NT2/D1 (cell line): ENCODE results near the gene RASSF1.

Experiments used
- DNase-seq: peaks from one replicate; pipeline ENCODE4 v3.0.0-alpha.2; 2011; ENCODE audit warnings: low read depth, low spot score
- H3K27me3 ChIP-seq: 2 replicates; pipeline ENCODE4 v1.6.0; 2011; ENCODE audit warnings: mild to moderate bottlenecking; ENCODE audit not compliant: insufficient read length, insufficient read depth
- H3K36me3 ChIP-seq: 2 replicates; pipeline ENCODE4 v1.6.1; 2011; ENCODE audit warnings: mild to moderate bottlenecking, low read length, mixed read lengths; ENCODE audit not compliant: insufficient read depth, insufficient read length
- H3K4me1 ChIP-seq: 2 replicates; pipeline ENCODE4 v1.5.1; 2011; ENCODE audit not compliant: insufficient read depth, insufficient read length
- H3K4me3 ChIP-seq: 2 replicates; pipeline ENCODE4 v1.5.1; 2011; ENCODE audit warnings: low read depth; ENCODE audit not compliant: insufficient read length
- H3K9ac ChIP-seq: 2 replicates; pipeline ENCODE4 v1.6.0; 2011; ENCODE audit warnings: low read depth; ENCODE audit not compliant: insufficient read length
- H3K9me3 ChIP-seq: 2 replicates; pipeline ENCODE4 v1.5.1; 2011; ENCODE audit warnings: mild to moderate bottlenecking, low read length; ENCODE audit not compliant: insufficient read depth
- SUZ12 ChIP-seq: IDR thresholded peaks from 2 replicates; pipeline ENCODE4 v1.6.1; 2011; ENCODE audit not compliant: insufficient read length, insufficient read depth; ENCODE audit errors: extremely low read depth
- YY1 ChIP-seq: IDR thresholded peaks from 2 replicates; pipeline ENCODE4 v1.6.1; 2011; ENCODE audit not compliant: insufficient read length, insufficient read depth
- ZNF274 ChIP-seq: IDR thresholded peaks from 2 replicates; pipeline ENCODE4 v1.6.1; 2011; ENCODE audit warnings: mild to moderate bottlenecking, low read depth, low read length

Gene RASSF1

DNA sequence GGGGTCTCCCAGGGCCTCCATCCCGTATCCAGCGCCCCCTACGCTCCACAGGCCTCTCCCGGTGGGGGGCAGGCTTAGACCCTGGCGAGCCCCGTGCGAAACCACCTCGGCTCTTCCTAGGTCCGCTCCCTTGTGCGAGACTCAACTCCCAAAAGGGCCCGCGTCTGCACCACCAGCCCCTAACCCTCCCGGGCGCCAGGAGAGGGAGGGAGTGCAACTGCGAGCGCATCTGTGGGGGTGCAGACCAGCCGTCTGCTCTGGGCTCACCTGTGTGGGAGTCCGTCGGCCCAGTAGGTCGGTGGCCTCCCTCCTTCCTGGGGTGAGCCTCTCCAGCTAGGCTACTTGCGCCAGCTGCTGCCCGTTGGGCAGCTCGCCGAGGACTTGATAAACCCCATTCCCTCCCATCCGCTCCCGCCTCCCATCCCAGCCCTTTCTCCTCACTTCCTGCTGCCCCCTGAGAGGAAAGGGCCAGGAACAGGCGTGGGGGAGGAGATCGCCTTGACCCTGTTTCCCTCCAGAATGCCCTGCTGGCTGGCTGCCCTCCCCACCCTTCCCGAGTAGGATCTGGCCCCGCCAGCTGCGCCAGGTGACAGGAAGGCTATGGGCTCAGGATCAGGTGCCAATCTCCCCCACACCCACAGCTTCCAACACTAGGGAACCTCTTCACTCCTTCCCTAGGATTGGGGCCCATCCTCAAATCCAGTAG lies 18.1 kb downstream of the RASSF1 start, which contains the start of gene HYAL2:
Gene HYAL2, minus strand, starts transcription at position 360 of the 706 bp plus-strand sequence. CDS start 2,256 bp downstream, outside the sequence.
- TF ChIP-seq SUZ12: no peak
- TF ChIP-seq ZNF274: no peak
- no peak for TF ChIP-seq YY1
- Histone ChIP-seq H3K9ac (peak within 1 kb of the TSS; percentile 99), H3K4me1 (peaks cover 49% of the 10 kb centered on the region), H3K9me3 (no peaks in the 10 kb centered on the region), H3K27me3 (no peaks in the 10 kb centered on the region), H3K36me3 (peaks cover 71% of the 10 kb centered on the region), H3K4me3 (peak within 1 kb of the TSS; percentile 87)
- no peak for DNase-seq

DNA sequence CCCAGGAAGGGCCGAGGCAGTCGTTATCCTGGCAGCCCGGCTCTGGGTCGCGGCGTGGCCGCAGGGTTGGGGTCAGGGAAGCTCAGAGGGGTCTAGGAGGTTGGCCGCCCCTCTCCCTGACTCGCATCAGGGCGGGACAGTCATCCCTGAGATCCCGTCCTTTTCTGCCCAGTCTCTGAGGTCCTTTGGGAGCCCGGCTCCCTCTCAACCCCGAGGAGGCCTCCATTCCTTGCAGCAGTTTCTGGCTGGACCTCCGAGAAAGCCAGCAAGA lies 18.6 kb downstream of the RASSF1 start:
- Histone ChIP-seq H3K9ac (peak overlapping the region; percentile 99), H3K27me3 (no peaks in the 10 kb centered on the region), H3K4me3 (peak overlapping the region; percentile 74), H3K4me1 (peaks cover 53% of the 10 kb centered on the region), H3K36me3 (peaks cover 75% of the 10 kb centered on the region), H3K9me3 (no peaks in the 10 kb centered on the region)
- TF ChIP-seq ZNF274: no peak
- no peak for TF ChIP-seq YY1
- TF ChIP-seq SUZ12: no peak
- DNase-seq: no peak

- peak; percentile 87 for DNase-seq
- TF ChIP-seq ZNF274 (no peak), YY1 (no peak), SUZ12 (no peak)
- Histone ChIP-seq H3K27me3 (no peaks in the 10 kb centered on the region), H3K4me1 (peaks cover 57% of the 10 kb centered on the region), H3K36me3 (peaks cover 73% of the 10 kb centered on the region), H3K9me3 (no peaks in the 10 kb centered on the region), H3K4me3 (peak overlapping the region; percentile 87), H3K9ac (peak overlapping the region; percentile 99)
Measured at GRCh38 chr3:50321336-50322114, 19.1 kb downstream of the RASSF1 start.

DNA sequence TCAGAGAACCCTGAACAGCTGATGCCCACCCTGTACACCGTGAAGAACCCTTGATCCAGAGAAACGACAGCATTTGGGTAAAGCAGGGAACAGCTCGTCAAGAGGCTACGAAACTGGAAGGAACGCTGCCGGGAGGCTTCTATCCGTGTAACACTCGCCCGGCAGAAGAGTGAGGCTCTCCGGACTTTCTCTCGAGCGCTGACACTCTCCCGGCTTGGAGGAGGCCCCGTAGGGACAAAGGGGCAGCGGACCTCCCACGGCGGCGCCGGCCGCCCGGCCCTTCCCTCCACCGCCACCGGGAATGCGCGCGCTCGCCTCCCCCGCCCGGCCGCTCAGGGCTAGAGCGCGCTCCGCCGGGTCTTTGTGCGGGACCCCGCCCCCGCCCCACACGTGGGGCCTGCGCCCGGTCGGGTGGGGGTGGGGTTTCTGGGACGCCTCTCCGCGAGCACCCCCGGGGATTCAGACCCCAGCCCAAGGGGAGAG lies 19.7 kb downstream of the RASSF1 start:
- DNase-seq: no peak
- no peak for TF ChIP-seq ZNF274
- no peak for TF ChIP-seq SUZ12
- TF ChIP-seq YY1: no peak
- Histone ChIP-seq H3K27me3 (no peaks in the 10 kb centered on the region), H3K9ac (peak overlapping the region; percentile 99), H3K4me3 (peak overlapping the region; percentile 87), H3K36me3 (peaks cover 73% of the 10 kb centered on the region), H3K9me3 (no peaks in the 10 kb centered on the region), H3K4me1 (peaks cover 60% of the 10 kb centered on the region)

DNA sequence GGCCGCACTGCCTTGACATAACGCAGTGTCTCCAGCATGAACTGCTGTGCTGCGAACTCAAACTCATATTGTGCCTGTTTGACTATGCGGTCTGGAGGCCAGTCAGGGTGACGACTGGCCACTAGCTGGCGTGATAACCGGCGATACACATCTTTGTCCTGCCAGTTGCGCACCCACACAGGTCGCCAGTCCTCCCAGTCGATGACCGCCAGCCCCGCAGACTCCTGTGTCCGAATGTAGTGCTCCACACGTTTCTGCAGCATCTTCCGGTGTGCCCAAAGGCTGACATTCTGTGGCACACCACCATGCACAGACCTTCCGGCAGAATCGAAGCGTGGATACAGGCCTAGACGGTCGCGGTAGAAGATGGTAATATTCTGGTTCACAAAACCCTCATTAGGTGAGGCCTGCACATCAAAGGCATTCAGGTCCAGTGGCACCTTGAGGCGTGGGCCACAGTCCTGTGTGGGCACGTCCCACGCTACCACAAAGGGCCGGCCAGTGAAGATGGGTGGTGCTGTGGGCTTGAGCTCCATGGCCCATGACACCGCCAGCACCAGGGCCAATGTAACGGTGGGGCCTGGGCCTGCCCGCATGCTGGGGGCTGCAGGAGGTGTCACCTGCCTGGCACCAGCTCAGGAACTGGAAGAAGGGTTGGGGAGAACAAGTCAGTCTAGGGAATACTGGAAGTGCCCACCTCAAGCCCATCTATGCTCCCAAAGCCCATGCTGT lies 20.6 kb downstream of the RASSF1 start:
- Histone ChIP-seq H3K4me1 (peaks cover 60% of the 10 kb centered on the region), H3K27me3 (no peaks in the 10 kb centered on the region), H3K4me3 (peak overlapping the region; percentile 87), H3K36me3 (peaks cover 71% of the 10 kb centered on the region), H3K9me3 (no peaks in the 10 kb centered on the region), H3K9ac (peak overlapping the region; percentile 99)
- no peak for DNase-seq
- no peak for TF ChIP-seq ZNF274
- TF ChIP-seq YY1: no peak

GRCh38 chr3:50319181-50319893 lies 21.3 kb downstream of the RASSF1 start:
- Histone ChIP-seq H3K36me3 (peaks cover 71% of the 10 kb centered on the region), H3K4me3 (no peak overlapping the region), H3K27me3 (no peaks in the 10 kb centered on the region), H3K9me3 (no peaks in the 10 kb centered on the region), H3K9ac (peak overlapping the region; percentile 99), H3K4me1 (peaks cover 58% of the 10 kb centered on the region)
- TF ChIP-seq ZNF274 (no peak), YY1 (no peak), SUZ12 (no peak)
- DNase-seq: no peak

DNA sequence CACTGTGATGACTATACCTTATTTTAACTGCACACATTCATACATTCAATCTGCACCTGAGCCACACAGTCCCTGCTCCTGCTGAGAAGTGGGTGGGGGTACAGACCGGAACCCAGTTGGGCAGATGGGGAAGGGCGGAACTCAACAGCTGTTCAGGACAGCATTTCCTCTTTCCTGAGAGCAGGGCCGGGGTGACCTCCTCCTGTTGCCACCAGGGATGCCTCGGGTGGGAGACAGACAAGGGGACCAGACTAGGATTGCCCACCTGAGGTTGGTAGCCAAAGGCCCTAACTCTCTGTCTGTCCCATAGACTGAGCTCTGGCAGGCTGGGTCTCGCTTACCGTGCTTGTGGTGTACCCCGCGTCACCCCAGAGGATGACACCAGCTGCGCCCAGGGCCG lies 22.0 kb downstream of the RASSF1 start:
- Histone ChIP-seq H3K9me3 (no peaks in the 10 kb centered on the region), H3K9ac (peak overlapping the region; percentile 57), H3K27me3 (no peaks in the 10 kb centered on the region), H3K4me1 (peaks cover 50% of the 10 kb centered on the region), H3K36me3 (peaks cover 65% of the 10 kb centered on the region), H3K4me3 (no peak overlapping the region)
- no peak for TF ChIP-seq SUZ12
- DNase-seq: no peak
